SK-N-SH (cell line): ENCODE measurements around the gene TNRC6C. TPM values are rescaled to one million over a fixed set of nuclear protein-coding genes. Genes with fewer than 3 reads are reported as not detected.

ENCODE experiments used
- CTCF ChIA-PET: fragments of 300-600, 350-600 bp; formaldehyde crosslinking; extraction: SDS; loops from one replicate; lab custom pipeline; 2021; lab: Yijun Ruan, JAX
- POLR2A ChIA-PET: fragments of 350-600 bp; sonication (Branson Sonifier 250); formaldehyde crosslinking; extraction: SDS; loops from one replicate; lab custom pipeline; 2020; ENCODE audit warnings: antibody characterized with exemption, inconsistent platforms; lab: Yijun Ruan, JAX
- DNase-seq: peaks from one replicate; pipeline ENCODE4 v3.0.0; 2012
- H2AFZ ChIP-seq: fragments of 200-600 bp; sonication (generic); 2 replicates; pipeline ENCODE4 v1.8.1; 2016; ENCODE audit warnings: antibody characterized with exemption, mild to moderate bottlenecking, low read depth
- H3F3A ChIP-seq: fragments of 200-600 bp; sonication (generic); replicated peaks from 2 replicates; pipeline ENCODE3; 2016; ENCODE audit warnings: antibody characterized with exemption, mild to moderate bottlenecking; ENCODE audit not compliant: insufficient read depth
- H3K27ac ChIP-seq, 2 experiments: fragments of 200-500 bp in 1 of 2; fragments of 200-600 bp in 1 of 2; sonication (Bioruptor generic) in 1 of 2; sonication (generic), shearing (Covaris generic) in 1 of 2; 2 replicates each; pipeline versions ENCODE4 v1.5.1 to v1.6.1; 2014 to 2016; ENCODE audit warnings: low read depth in 2 of 2, inconsistent platforms in 1 of 2, low read length in 1 of 2, mild to moderate bottlenecking in 1 of 2, mixed read lengths in 1 of 2
- H3K27me3 ChIP-seq: fragments of 200-600 bp; sonication (generic), shearing (Covaris generic); 2 replicates; pipeline ENCODE4 v1.6.1; 2016; ENCODE audit warnings: mixed run types; ENCODE audit not compliant: insufficient read depth
- H3K36me3 ChIP-seq, 2 experiments: fragments of 200-500 bp in 1 of 2; fragments of 200-600 bp in 1 of 2; sonication (Bioruptor generic) in 1 of 2; sonication (generic) in 1 of 2; replicated peaks in 1 of 2; 2 replicates each; pipeline versions ENCODE3 to v1.5.1; 2014 to 2016; ENCODE audit warnings: low read length in 1 of 2, mild to moderate bottlenecking in 1 of 2; ENCODE audit not compliant: insufficient read depth in 2 of 2, control insufficient read depth in 1 of 2
- H3K4me1 ChIP-seq, 2 experiments: fragments of 200-500 bp in 1 of 2; fragments of 200-600 bp in 1 of 2; sonication (Bioruptor generic) in 1 of 2; sonication (generic), shearing (Covaris generic) in 1 of 2; 2 replicates each; pipeline versions ENCODE4 v1.5.1 to v1.6.1; 2014 to 2016; ENCODE audit warnings: low read depth in 1 of 2, low read length in 1 of 2, mixed run types in 1 of 2; ENCODE audit not compliant: insufficient read depth in 2 of 2, control insufficient read depth in 1 of 2
- H3K4me2 ChIP-seq: fragments of 200-600 bp; sonication (generic), shearing (Covaris generic); 2 replicates; pipeline ENCODE4 v1.6.1; 2017; ENCODE audit warnings: mixed run types
- H3K4me3 ChIP-seq, 2 experiments: fragments of 200-500 bp in 1 of 2; fragments of 200-600 bp in 1 of 2; sonication (Bioruptor generic) in 1 of 2; sonication (generic), shearing (Covaris generic) in 1 of 2; 2 replicates each; pipeline versions ENCODE4 v1.5.1 to v1.8.1; 2014 to 2016; ENCODE audit warnings: low read depth in 2 of 2, inconsistent platforms in 1 of 2, low read length in 1 of 2, mild to moderate bottlenecking in 1 of 2, mixed read lengths in 1 of 2, moderate library complexity in 1 of 2
- H3K79me2 ChIP-seq: fragments of 200-600 bp; sonication (generic); 2 replicates; pipeline ENCODE4 v1.8.1; 2017; ENCODE audit warnings: mild to moderate bottlenecking; ENCODE audit not compliant: insufficient read depth
- H3K9ac ChIP-seq: fragments of 200-600 bp; sonication (generic); 2 replicates; pipeline ENCODE4 v1.6.1; 2017; ENCODE audit warnings: mixed run types
- H3K9me2 ChIP-seq: fragments of 200-600 bp; sonication (generic); 2 replicates; pipeline ENCODE4 v1.6.1; 2017; ENCODE audit warnings: mixed run types
- H3K9me3 ChIP-seq: fragments of 200-600 bp; sonication (generic); 2 replicates; pipeline ENCODE4 v1.6.1; 2017; ENCODE audit warnings: mixed run types, mild to moderate bottlenecking, moderate library complexity
- H4K20me1 ChIP-seq: fragments of 200-600 bp; sonication (generic); 2 replicates; pipeline ENCODE4 v1.6.1; 2017; ENCODE audit warnings: mild to moderate bottlenecking, mixed run types; ENCODE audit not compliant: insufficient read depth
- CHD2 ChIP-seq: fragments of 150-350 bp; IDR thresholded peaks from 2 replicates; pipeline ENCODE4 v1.6.1; 2018; ENCODE audit warnings: low read length; ENCODE audit not compliant: partially characterized antibody
- FOXM1 ChIP-seq: IDR thresholded peaks from 2 replicates; pipeline ENCODE4 v1.4.0; 2012; ENCODE audit warnings: low read depth, mild to moderate bottlenecking
- IRF3 ChIP-seq: fragments of 150-350 bp; IDR thresholded peaks from 2 replicates; pipeline ENCODE4 v1.6.1; 2016; ENCODE audit warnings: mild to moderate bottlenecking, low read depth, low read length
- JUND ChIP-seq: IDR thresholded peaks from 2 replicates; pipeline ENCODE4 v1.4.0; 2012
- MEF2A ChIP-seq: IDR thresholded peaks from 2 replicates; pipeline ENCODE4 v1.4.0; 2012; ENCODE audit warnings: low read depth, borderline replicate concordance
- MXI1 ChIP-seq: IDR thresholded peaks from 2 replicates; pipeline ENCODE4 v1.6.1; 2012; ENCODE audit warnings: mild to moderate bottlenecking, low read depth, low read length, improper control_type of control experiment
- NRF1 ChIP-seq: IDR thresholded peaks from 2 replicates; pipeline ENCODE4 v1.6.1; 2012; ENCODE audit warnings: low read depth, mild to moderate bottlenecking, low read length
- PBX3 ChIP-seq: IDR thresholded peaks from 2 replicates; pipeline ENCODE4; 2012
- POLR2AphosphoS5 ChIP-seq: IDR thresholded peaks from 2 replicates; pipeline ENCODE4 v1.6.1; 2012; ENCODE audit warnings: low read depth, low read length
- REST ChIP-seq: IDR thresholded peaks from 2 replicates; pipeline ENCODE4 v1.6.1; 2012; ENCODE audit warnings: mild to moderate bottlenecking, low read depth, low read length, moderate library complexity
- RXRA ChIP-seq: IDR thresholded peaks from 2 replicates; pipeline ENCODE4 v1.4.0; 2012; ENCODE audit warnings: low read depth, mild to moderate bottlenecking, borderline replicate concordance
- SIN3A ChIP-seq: IDR thresholded peaks from 2 replicates; pipeline ENCODE4 v1.6.1; 2012; ENCODE audit warnings: low read depth, mild to moderate bottlenecking, low read length, moderate library complexity, borderline replicate concordance
- TAF1 ChIP-seq: IDR thresholded peaks from 2 replicates; pipeline ENCODE4 v1.6.1; 2012; ENCODE audit warnings: low read depth, mild to moderate bottlenecking, low read length, moderate library complexity, borderline replicate concordance
- TEAD4 ChIP-seq: IDR thresholded peaks from 2 replicates; pipeline ENCODE4 v1.4.0; 2012; ENCODE audit warnings: mild to moderate bottlenecking, borderline replicate concordance; ENCODE audit not compliant: insufficient read depth
- USF1 ChIP-seq: IDR thresholded peaks from 2 replicates; pipeline ENCODE4 v1.4.0; 2012; ENCODE audit warnings: low read depth, borderline replicate concordance
- USF2 ChIP-seq: fragments of 150-350 bp; IDR thresholded peaks from 2 replicates; pipeline ENCODE4 v1.6.1; 2017; ENCODE audit warnings: antibody characterized with exemption, low read length, low read depth, borderline replicate concordance
- YY1 ChIP-seq: IDR thresholded peaks from 2 replicates; pipeline ENCODE4 v1.4.0; 2012; ENCODE audit warnings: low read depth, mild to moderate bottlenecking
- ZBTB33 ChIP-seq: IDR thresholded peaks from 2 replicates; pipeline ENCODE4 v1.4.0; 2012; ENCODE audit warnings: low read depth, borderline replicate concordance
- WGBS: methylation state at CpG from one replicate; pipeline ENCODE4 v1.1.6; 2017; ENCODE audit warnings: low lambda C conversion rate; 5-methylcytosine and 5-hydroxymethylcytosine counted together
- polyA plus RNA-seq, 3 experiments: library from polyadenylated mRNA; depleted of rRNA; stranded (reverse); fragments of >200 nt; gene quantifications; 2 replicates each; pipeline ENCODE4 v1.2.3, GENCODE V29; 2012

The TNRC6C gene
- polyA plus RNA-seq, 1 of the 3 experiments (the other 2 are of a cell fraction), result 2.2 TPM

GRCh38 chr17:78134899-78135385 lies 176.4 kb downstream of the TNRC6C start (continued):
- no peak for TF ChIP-seq ZBTB33

- no peaks in the 10 kb centered on the region for H4K20me1 ChIP-seq
- TF ChIP-seq YY1 (no peak), ZBTB33 (no peak), CHD2 (no peak), USF2 (no peak), MEF2A (no peak), IRF3 (no peak), RXRA (no peak), FOXM1 (no peak), REST (no peak), USF1 (no peak), PBX3 (no peak), POLR2AphosphoS5 (no peak), TEAD4 (no peak), SIN3A (no peak), MXI1 (no peak), JUND (no peak), NRF1 (no peak), TAF1 (no peak)
Observed at GRCh38 chr17:78135858-78136500, 177.5 kb downstream of the TNRC6C start.

More at GRCh38 chr17:78135858-78136500, 177.5 kb downstream of the TNRC6C start:
- H3K9ac ChIP-seq, result no peak overlapping the region
- DNase-seq, result no peak
- ChIA-PET POLR2A (no interaction called here), CTCF (interaction anchor here (0.9 to 6.3 kb wide), 19 partner anchors 8 to 715 kb away, joined by 3 to 73 read pairs (median 9); partner anchors contain the start of genes AFMID and TK1)
- WGBS, result 82% methylated on average over 9 of the region's 9 CpGs
- no peaks in the 10 kb centered on the region for H3K79me2 ChIP-seq
- no peak overlapping the region for H3K27ac ChIP-seq
- H3K9me3 ChIP-seq, result no peaks in the 10 kb centered on the region
- no peak overlapping the region for H3K4me3 ChIP-seq
- H2AFZ ChIP-seq, result no peak overlapping the region
- H3K27me3 ChIP-seq, result no peaks in the 10 kb centered on the region; the same call in none of the 2 replicates
- H3K9me2 ChIP-seq, result no peaks in the 10 kb centered on the region
- H3K4me1 ChIP-seq, result no peaks in the 10 kb centered on the region; a peak in 1 of 4 replicates
- H3K36me3 ChIP-seq, result no peaks in the 10 kb centered on the region
- H3K4me2 ChIP-seq, result no peak overlapping the region
- no peaks in the 10 kb centered on the region for H3F3A ChIP-seq
